GM12875 (cell line): ENCODE data around the gene CRYM.

Experiments
- H3K4me3 ChIP-seq: one replicate; pipeline ENCODE4 v1.5.1; 2011; ENCODE audit warnings: low read depth, low read length, control low read depth
- TF ChIP-seq, protein P1 (sequence below): IDR thresholded peaks from 2 replicates; pipeline ENCODE4 v1.5.1; 2011; ENCODE audit warnings: low read depth, mild to moderate bottlenecking, control low read depth, inconsistent platforms, low read length, moderate library complexity, borderline replicate concordance; ENCODE audit not compliant: insufficient read depth

CRYM gene

DNA sequence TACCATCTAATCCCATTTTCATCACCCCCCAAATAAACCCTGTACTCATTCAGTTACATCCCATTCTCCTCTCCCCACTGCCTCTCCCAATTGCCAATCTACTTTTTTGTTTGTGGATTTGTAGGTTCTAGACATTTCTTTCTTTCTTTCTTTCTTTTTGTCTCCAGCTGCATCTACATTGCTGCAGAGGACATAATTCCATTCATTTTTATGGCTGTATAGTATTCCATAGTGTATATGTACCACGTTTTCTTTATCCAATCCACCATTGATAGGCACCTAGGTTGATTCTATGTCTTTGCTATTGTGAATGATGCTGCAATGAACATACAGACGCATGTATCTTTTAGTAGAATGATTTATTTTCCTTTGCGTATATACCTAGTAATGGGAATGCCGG, 6.3 kb upstream of the CRYM start:
- TF ChIP-seq, protein P1, sequence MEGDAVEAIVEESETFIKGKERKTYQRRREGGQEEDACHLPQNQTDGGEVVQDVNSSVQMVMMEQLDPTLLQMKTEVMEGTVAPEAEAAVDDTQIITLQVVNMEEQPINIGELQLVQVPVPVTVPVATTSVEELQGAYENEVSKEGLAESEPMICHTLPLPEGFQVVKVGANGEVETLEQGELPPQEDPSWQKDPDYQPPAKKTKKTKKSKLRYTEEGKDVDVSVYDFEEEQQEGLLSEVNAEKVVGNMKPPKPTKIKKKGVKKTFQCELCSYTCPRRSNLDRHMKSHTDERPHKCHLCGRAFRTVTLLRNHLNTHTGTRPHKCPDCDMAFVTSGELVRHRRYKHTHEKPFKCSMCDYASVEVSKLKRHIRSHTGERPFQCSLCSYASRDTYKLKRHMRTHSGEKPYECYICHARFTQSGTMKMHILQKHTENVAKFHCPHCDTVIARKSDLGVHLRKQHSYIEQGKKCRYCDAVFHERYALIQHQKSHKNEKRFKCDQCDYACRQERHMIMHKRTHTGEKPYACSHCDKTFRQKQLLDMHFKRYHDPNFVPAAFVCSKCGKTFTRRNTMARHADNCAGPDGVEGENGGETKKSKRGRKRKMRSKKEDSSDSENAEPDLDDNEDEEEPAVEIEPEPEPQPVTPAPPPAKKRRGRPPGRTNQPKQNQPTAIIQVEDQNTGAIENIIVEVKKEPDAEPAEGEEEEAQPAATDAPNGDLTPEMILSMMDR: no peak
- no peak overlapping the region for H3K4me3 ChIP-seq

DNA sequence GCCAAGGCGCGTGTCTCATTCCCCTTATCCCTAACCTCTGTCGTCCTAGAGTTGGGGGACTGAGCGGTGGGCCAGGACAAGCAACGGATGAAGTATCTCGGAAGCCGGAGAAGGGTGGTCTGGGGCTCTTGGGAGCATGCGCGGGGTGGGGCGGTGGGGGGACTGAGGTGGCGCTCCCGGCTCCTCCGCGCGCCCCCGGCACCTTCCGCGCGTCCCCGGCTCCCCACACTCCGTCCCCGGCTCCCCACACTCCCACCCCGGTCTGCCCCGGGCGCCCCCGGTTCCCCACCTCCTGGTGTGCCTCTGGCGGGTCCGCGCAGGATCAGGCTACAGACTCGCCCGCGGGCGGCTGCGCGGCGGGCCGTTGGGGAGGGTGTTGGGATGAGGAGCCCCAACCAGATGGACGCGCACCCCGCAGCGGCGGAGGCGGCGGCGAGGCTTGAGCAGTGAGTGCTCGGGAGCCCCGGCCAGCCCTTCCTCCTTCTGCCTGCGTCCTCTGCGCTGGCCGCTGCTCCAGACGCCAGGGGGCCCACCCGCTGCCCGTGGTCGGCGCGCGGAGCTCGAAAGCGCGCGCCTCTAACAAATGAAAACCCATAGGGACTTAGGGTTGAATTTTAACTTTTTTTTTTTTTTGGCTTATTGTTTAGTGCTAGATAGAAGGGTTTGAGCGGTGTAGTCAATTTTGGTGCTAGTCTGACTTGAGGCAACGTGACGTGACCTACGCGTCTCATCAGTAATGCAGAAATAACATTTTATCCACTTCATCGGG, 5.6 kb upstream of the CRYM start:
- TF ChIP-seq, protein P1: peak; percentile 29; the same call in 1 of the 2 replicates
- peak overlapping the region; percentile 31 for H3K4me3 ChIP-seq

DNA sequence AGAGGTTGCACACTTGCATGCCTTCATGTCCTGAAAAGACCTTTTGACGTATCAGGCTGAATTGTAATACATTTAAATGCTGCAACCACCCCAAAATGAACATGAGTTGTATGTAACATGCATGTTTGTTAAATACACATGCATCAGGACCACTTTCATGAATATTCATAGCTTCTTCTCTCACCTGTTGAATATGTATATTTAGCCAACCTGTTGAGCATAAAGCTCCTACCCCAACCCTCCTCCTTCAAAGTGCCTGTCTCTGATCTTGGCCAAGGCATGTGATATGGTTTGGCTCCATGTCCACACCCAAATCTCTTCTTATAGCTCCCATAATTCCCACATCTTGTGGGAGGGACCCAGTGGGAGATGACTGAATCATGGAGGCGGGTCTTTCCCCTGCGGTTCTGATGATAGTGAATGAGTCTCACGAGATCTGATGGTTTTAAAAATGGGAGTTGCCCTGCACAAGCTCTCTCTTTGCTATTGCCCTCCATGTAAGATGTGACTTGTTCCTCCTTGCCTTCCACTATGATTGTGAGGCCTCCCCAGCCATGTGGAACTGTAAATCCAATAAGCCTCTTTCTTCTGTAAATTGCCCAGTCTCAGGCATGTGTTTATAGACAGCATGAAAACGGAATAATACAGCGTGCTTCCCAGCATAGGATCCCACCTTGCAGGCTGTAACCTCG, 3.8 kb upstream of the CRYM start:
- TF ChIP-seq, protein P1: no peak
- H3K4me3 ChIP-seq: no peak overlapping the region

DNA sequence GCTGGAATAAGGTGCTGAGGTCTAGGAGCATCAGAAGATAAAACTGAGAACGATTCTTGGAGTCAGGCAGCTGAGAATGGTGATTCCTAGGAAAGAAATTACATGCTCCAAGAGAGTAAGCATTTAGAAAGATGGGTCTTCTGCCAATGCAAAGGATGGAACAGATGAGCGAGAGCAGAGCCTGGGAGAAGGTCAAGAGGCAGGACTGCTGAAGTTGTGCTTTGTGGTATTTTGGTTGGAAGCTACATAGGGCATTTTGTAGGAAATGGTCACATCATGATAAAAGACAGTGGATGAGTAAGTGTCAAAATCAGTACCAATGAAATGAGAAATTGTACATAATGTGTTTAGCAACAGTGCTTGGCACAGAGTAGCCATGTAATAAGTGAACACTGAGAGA, 1.4 kb upstream of the CRYM start:
- TF ChIP-seq, protein P1: no peak
- H3K4me3 ChIP-seq: no peak overlapping the region

DNA sequence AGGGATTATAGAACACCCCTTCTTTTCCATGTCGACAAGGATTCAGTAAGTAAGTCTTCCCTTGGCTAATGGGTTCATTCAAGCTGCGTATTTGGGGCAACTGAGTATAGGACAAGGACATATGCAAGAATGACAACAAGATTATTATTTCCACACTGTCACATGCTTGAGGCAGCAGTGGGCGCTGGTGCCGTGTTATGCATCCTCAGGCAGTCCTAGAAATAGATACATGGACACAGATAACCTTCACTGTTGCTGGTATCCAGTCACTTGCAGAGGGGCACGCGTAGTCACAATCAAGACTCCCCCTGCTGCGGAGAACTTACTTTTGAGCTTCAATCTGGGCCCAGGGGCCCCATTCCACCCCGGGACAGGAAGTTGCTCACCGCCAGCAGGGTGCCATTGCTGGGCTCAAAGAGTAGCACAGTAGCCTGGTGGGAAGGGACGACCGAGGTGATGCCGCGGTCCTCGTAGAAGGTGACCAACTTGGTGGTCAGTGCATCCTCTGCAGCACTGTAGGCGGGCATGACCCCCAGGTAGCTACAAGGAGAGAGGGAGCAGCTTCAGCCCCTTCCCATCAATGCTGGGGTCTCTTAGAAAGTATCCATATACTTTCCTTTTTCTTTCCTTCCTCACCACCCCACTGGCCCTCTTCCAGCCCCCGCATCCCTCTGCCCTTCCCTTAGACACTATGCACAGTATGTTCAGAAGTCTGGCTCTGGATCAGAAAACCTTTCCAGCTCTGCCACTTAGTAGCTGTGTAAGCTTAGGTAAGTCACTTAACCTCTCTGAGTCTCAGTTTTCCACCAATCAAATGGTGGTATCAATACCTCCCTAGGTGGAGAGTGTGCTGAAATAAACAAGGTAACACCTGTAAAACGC, 804 bp downstream of the CRYM start:
- TF ChIP-seq, protein P1: no peak
- H3K4me3 ChIP-seq: no peak overlapping the region

DNA sequence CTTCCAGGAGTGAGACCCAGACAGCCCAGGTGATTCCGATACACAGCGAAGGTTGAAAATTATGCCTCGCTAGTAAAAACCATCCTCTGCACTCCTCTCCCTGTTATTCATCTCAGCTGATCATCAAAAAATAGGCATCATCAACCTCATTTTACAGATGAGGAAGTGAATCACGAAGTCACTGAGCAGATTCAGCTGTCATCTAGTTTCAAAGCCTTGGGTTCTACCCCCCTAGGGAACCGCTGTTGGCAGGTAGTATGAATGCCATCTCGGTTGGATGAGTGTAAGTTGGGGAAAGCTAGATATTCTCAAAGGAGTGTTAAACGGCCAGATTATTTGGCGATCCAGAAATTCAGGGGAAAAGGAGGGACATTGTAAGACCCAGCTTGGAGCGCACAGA, 2.0 kb downstream of the CRYM start:
- H3K4me3 ChIP-seq: no peak overlapping the region
- TF ChIP-seq, protein P1: no peak
